Activated CD4-positive, alpha-beta T cell treated with anti-CD3 and anti-CD28 coated beads, Interleukin-10, Interleukin-2, amounts not matched to agents 100 ng/mL and 50 ng/mL, durations not matched to agents 16 hours and 8 hours (primary cell): ENCODE results near the gene GPR39.

ENCODE experiments used
- DNase-seq: peaks from one replicate; pipeline ENCODE4 v3.0.0-alpha.2; 2020

GPR39 gene

GRCh38 chr2:132609101-132609890 lies 192.7 kb downstream of the GPR39 start:
- no peak for DNase-seq

GRCh38 chr2:132611719-132612118 lies 195.1 kb downstream of the GPR39 start:
- no peak for DNase-seq

GRCh38 chr2:132615329-132616085 lies 198.9 kb downstream of the GPR39 start:
- no peak for DNase-seq

- no peak for DNase-seq
These were observed 201.4 kb downstream of the GPR39 start for GRCh38 chr2:132617989-132618388.

GRCh38 chr2:132618734-132619133 lies 202.1 kb downstream of the GPR39 start:
- no peak for DNase-seq

GRCh38 chr2:132620115-132620514 lies 203.5 kb downstream of the GPR39 start:
- DNase-seq = no peak

- DNase-seq = no peak
These were observed 204.7 kb downstream of the GPR39 start for GRCh38 chr2:132621131-132621875.

- no peak for DNase-seq
These were observed 206.7 kb downstream of the GPR39 start for GRCh38 chr2:132623096-132623839.

GRCh38 chr2:132627536-132627935 lies 210.9 kb downstream of the GPR39 start:
- DNase-seq = no peak

- DNase-seq = no peak
These were observed 215.5 kb downstream of the GPR39 start for GRCh38 chr2:132632000-132632649.

GRCh38 chr2:132633635-132634034 lies 217.0 kb downstream of the GPR39 start:
- DNase-seq = no peak

GRCh38 chr2:132636346-132636745 lies 219.7 kb downstream of the GPR39 start:
- no peak for DNase-seq

GRCh38 chr2:132638313-132639040 lies 221.9 kb downstream of the GPR39 start:
- DNase-seq = no peak

GRCh38 chr2:132640116-132640515 lies 223.5 kb downstream of the GPR39 start:
- no peak for DNase-seq

GRCh38 chr2:132641819-132642218 lies 225.2 kb downstream of the GPR39 start:
- no peak for DNase-seq

- no peak for DNase-seq
These were observed 225.8 kb downstream of the GPR39 start for GRCh38 chr2:132642415-132642814.

GRCh38 chr2:132645176-132645575 lies 228.6 kb downstream of the GPR39 start:
- no peak for DNase-seq

- no peak for DNase-seq
These were observed 229.3 kb downstream of the GPR39 start for GRCh38 chr2:132645722-132646539.

GRCh38 chr2:132646540-132647108 lies 230.0 kb downstream of the GPR39 start:
- no peak for DNase-seq
